HG02884 (cell line): ENCODE measurements around the gene CACNA2D4.

Experiments
- ATAC-seq: cut with Tn5 transposase; IDR thresholded peaks from one replicate; pipeline ENCODE4 v1.9.1; 2021; ENCODE audit warnings: mild to moderate bottlenecking, moderate library complexity; ENCODE audit not compliant: unreplicated experiment

CACNA2D4 gene

DNA sequence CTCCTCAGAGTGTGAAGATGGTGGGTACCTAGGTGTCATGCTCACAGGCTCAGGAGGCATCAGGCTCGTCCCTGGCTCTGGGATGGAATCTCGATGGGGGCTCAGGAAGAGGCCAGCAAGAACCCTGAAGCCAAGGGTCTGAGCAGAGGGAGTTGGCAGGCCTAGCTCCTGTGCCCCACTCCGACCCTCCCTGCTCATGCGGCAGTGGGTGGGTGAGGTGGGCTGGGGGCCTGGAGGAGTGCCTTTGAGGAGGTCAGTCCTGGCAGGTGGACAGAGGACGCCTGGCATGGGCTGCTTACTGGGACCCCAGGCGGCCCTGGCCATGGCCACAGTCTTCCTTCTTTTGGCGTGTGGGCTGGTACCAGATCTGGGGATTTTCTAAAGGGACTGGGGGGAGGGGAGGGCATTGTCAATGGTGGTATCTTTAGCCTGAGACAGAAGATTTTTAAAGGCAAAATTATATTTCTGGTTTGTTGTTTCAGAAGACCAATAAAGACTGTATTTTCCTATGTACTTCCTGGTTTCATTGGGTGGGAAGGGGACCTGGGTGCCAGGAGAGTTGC lies 82.1 kb downstream of the CACNA2D4 start:
- ATAC-seq = no peak

- no peak for ATAC-seq
Measured at GRCh38 chr12:1835211-1836131, 83.0 kb downstream of the CACNA2D4 start.

DNA sequence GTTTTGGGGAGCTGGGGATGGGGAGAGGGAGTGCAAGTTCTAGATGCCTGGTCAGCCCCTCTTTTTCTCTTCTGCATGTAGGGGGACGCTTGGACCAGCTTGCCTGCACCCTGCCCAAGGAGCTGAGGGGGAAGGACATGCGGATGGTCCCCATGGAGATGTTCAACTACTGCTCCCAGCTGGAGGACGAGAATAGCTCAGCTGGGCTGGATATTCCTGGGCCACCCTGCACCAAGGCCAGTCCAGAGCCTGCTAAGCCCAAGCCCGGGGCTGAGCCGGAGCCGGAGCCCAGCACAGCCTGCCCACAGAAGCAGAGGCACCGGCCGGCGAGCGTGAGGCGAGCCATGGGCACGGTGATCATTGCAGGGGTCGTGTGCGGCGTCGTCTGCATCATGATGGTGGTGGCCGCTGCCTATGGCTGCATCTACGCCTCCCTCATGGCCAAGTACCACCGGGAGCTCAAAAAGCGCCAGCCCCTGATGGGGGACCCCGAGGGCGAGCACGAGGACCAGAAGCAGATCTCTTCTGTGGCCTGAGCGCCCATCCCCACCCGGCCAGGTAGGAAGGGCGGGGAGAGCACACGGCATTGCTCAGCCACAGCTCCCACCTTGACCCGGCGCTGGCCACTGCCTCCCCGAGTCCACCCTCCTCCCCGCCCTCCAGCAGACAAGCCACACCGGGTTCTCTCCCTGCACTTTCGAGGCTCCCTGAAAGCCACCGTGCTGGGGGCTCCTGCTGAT lies 84.1 kb downstream of the CACNA2D4 start:
- ATAC-seq = no peak

GRCh38 chr12:1833596-1834028 lies 84.8 kb downstream of the CACNA2D4 start:
- no peak for ATAC-seq

- no peak for ATAC-seq
Measured at GRCh38 chr12:1832801-1833595, 85.5 kb downstream of the CACNA2D4 start.

DNA sequence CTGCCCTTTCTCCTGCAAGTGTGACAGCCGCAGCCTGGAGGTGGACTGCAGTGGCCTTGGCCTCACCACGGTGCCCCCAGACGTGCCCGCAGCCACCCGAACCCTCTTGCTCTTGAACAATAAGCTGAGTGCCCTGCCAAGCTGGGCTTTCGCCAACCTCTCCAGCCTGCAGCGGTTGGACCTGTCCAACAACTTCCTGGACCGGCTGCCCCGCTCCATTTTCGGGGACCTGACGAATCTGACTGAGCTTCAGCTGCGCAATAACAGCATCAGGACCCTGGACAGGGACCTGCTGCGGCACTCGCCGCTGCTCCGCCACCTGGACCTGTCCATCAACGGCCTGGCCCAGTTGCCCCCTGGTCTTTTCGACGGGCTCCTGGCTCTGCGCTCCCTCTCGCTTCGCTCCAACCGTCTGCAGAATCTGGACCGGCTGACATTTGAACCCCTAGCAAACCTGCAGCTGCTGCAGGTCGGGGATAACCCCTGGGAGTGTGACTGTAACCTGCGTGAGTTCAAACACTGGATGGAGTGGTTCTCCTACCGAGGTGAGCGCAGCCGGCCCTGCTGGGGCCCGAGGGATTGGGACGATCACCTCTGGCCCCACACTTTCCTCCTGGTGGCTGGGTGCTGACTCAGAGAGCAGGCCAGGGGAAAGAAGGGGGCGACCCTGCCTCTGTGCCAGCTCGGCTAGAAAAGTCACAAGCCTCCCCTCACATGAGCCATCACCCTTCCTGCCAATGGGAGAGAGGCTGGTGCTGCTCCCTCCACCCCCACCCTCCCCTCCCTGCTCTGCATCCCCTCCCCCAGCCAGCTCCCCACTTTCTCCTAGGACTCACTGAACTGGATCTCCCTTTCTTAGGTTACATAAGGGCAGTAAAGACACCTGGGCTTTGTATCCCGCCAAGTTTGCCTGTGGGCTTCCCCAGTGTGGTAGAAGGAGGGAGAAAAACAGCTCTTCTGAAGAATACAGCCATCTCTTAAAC lies 87.2 kb downstream of the CACNA2D4 start:
- ATAC-seq = no peak

DNA sequence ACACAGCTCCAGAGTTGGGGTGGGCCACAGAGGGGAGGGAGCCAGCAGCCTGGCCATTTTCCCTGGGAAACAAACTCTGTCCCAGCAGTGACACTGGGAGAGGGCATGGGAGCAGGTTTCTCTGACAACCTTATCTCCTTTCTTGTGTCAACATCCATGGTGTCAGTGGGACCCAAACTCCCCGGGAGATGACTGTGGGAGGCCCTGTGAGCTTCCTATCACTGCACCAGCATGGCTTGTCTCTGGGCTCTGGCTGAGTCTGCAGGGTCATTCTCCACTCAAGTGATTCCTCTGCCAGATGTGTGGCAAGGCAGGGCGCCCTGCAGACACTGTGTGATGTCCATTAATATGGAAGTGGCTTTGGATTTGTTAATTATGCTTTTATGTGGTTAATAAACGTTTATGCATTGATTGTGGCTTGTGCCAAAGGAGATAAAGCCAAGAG lies 88.0 kb downstream of the CACNA2D4 start:
- ATAC-seq = no peak

DNA sequence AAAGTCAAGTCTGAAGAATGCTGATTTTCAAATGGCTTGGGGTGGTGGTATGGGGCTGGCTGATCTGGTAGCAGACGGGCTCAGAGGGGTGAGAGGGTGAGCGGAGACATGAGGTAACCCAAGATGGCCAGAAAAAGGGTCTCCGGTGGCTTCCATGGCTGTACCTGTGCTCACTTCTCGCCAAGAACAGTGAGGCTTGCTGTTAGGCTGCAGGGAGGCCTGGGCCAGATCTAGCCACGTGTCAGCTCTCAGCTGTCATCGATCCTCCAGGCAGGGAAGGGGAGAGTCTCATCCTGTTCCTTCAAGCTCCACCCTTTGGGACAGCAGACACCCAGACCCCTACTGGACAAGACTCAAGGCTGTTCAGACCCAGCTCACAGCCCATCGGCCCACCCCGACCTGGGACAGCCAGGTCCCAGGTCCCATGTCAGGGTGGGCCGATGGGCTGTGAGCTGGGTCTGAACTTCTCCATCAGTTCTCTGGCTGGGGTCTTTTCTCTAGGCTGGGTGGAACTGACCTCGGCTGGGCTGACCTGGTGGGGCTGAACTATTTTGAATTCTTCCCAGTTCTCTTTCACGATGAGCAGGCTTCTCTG lies 89.0 kb downstream of the CACNA2D4 start:
- ATAC-seq = no peak

GRCh38 chr12:1828856-1829255 lies 89.6 kb downstream of the CACNA2D4 start:
- no peak for ATAC-seq

GRCh38 chr12:1827826-1828805 lies 90.3 kb downstream of the CACNA2D4 start:
- ATAC-seq = no peak

DNA sequence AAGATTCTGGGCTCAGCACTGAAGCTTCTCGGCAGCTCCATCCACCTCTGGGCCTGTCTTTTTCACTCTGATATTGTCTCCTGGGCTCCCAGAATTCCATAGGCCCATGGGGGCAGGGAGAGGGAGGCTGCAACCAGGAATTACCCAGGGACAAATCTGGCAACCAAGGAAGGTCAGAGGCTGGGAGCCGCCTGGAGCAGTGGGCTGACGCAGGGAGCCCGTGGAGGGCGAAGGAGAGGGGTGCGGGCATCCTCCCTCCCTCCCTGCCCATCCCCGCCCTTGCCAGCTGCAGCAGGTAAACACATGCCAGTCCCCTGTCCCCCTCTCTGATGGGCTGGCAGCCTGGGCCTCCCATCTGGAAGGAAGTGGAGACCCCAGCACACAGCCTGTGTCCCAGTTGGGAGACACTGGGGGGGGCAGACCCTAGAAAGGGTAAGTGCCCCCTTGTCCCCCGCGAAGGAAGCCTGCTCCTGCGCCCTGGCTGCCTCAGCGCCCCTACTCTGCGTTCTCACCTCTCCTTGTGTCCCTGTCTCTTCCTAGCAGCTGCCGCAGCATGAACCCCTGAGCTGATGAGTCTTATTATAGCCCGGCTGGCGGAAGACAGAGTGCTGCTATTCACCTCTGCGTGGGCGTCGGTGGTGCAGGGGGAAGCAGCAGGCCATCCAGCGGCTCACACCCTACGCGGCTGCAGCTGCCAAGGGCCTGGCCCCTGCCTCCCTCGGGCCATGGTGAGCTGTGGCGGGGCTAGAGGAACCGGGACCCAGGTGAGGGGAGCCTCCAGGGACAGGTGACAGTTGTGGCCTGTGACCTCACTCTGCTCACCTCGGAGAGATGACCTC lies 91.4 kb downstream of the CACNA2D4 start:
- no peak for ATAC-seq

GRCh38 chr12:1826401-1826800 lies 92.1 kb downstream of the CACNA2D4 start:
- no peak for ATAC-seq

DNA sequence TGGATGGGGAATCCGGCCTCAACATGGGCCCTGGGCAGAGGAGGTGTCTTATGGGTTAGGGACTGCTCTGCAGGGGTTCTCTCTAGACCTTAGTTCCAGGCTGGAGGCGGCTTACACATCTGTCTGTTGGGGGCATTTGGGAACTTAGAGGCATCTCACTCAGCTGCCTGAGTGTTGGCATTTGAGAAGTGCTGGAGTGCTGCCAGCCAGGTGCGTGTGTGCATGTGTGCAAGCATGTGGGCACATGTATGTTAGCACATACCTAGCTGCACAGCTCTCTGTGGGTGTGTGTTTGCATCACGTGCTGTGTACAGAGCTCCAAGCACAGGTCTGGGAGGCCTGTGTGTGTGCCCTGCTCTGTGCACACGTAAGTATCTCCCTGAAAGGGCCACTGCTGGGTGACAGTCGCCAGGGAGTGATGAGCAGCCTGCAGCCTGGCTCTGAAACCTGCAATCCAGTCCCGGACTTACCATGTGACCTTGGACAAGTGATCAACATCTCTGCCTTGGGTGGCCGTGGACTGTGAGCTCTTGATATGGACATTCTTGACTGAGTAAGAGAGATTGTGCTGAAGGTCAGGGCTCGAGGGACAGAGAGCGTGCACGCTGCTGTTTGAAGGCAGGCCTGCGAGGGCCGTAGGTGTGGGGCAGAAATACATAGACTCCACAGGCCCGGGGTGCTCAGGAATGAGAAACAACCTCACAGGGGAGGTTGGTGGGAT lies 92.9 kb downstream of the CACNA2D4 start:
- no peak for ATAC-seq

DNA sequence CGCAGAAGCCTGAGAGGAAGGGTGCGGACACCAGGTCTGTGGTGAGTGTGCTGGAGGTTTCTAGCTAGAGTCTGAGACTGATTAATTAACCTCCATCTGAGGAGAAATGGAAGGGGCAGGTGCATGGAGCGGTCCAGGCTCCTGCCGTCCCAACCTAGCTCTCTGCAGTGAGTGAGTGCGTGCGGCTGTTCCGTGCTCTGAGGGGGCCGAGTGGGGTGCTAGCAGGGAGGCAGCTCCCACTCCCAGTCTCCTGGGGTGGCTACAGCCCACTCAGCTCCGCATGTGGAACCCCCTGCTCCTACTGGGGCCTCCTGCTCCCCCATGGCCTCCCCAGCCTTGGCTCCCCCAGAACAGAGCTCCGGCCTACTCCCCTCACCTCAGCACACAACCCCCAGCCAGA lies 95.2 kb downstream of the CACNA2D4 start:
- ATAC-seq = no peak

DNA sequence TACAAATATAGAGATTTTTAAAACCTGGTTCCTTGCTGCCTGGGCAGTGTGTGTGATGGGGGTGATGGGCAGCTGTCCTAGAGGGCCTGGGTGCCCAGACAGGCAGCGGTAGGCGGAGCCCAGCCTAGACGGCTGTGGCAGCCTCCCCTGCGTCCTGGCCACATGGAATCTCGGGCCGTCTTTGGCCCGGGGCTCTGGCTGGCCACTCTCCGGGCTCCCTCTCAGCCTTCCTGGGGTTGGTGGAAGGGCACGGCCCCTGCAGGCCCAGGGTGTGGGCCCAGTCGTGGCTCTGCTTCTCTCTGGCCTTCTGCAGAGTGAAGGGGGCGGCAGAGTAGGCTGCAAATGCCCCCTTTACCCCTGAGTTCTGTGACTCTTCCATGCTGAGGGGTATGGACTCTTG lies 95.8 kb downstream of the CACNA2D4 start:
- no peak for ATAC-seq

DNA sequence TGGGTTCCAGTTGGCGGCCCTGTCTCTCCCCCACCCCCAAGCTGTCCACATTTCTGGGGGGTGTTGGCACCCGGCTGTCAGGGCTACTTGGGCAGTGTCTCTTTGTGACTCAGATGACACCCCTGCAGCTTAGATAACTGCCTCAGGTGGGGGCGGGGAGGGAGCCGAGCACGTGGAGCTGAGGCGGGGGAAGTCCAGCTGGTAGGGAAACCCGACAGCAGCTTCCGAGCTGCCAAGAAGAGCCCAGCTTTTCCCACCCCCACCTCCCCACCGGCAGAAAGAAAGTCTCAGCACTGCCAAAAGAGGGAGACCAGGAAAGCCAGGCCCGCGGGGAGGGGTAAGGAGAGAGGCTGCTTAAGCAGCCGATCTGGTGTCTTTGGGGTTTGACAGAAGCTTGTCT lies 96.6 kb downstream of the CACNA2D4 start:
- ATAC-seq = no peak

DNA sequence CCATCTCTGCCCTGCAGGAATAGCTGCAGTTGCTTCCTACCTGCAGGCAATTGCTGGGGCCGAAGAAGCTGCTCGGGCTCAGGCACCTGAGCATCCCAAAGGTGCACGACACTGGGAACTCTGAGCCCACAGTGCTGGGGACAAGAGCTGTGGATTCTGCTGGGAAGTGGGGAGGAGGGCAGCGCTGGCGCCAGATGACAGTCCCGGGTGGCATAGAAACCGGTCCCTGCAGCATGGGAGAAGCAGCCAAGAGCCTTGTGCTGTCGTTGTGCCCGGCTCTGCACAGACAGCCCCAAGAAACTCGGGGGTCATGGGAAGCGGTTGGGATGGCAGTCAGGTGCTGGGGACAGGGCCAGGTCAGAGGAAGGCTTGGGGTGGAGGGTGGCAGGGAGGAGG lies 97.6 kb downstream of the CACNA2D4 start:
- ATAC-seq = no peak
